HG03066 (cell line): ENCODE data around the gene PCDHGA2.
"Not testable (repeated sequence)": the region's sequence is repeated elsewhere in the genome, so short reads cannot be mapped to it uniquely, and the experiment has no call there.

ENCODE experiments used
- ATAC-seq: cut with Tn5 transposase; IDR thresholded peaks from one replicate; pipeline ENCODE4 v1.9.1; 2021; ENCODE audit warnings: low read depth; ENCODE audit not compliant: unreplicated experiment

Gene PCDHGA2

DNA sequence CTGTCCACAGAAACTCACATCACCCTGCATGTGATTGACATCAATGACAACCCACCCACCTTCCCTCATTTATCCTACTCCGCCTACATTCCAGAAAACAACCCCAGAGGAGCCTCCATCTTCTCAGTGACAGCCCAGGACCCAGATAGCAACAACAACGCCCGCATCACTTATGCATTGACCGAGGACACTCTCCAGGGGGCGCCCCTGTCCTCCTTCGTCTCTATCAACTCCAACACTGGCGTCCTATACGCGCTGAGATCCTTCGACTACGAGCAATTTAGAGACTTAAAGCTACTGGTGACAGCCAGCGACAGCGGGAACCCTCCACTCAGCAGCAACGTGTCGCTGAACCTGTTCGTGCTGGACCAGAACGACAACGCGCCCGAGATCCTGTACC is 6.8 kb downstream of the PCDHGA2 start:
- no peak for ATAC-seq

DNA sequence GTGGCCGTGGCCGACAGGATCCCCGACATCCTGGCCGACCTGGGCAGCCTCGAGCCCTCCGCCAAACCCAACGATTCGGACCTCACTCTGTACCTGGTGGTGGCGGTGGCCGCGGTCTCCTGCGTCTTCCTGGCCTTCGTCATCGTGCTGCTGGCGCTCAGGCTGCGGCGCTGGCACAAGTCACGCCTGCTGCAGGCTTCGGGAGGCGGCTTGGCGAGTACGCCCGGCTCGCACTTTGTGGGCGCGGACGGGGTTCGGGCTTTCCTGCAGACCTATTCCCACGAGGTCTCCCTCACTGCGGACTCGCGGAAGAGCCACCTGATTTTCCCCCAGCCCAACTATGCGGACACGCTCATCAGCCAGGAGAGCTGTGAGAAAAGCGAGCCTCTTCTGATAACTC is 7.5 kb downstream of the PCDHGA2 start:
- not testable (repeated sequence) for ATAC-seq

DNA sequence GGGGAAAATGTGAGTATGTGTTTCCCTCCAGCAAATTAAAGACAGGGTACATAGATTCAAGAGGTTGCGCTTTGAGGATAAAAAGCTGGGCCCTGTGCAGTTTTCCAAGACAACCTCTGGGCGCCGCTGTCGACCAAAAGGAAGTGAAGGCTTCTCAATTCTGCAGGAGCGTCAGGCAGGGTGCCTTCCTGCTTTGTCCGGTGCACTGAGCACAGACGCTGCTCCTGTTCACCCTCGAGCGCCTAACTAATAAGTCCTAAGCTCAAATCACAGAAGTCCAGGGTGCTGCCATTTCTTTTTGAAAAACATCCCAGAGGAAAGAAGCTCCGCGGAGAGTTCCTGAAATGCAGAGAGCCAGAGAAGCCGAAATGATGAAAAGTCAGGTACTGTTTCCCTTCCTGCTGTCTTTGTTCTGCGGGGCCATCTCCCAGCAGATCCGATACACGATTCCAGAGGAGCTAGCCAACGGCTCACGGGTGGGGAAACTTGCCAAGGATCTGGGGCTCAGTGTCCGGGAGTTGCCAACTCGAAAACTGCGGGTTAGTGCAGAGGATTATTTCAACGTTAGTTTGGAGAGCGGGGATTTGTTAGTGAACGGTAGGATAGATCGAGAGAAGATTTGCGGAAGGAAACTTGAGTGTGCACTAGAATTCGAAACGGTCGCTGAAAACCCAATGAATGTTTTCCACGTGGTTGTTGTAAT is 11.5 kb downstream of the PCDHGA2 start, which contains the start of gene PCDHGB1:
PCDHGB1 (plus strand) TSS at position 183 of the 703 bp plus-strand sequence; CDS start at position 345, 162 bp downstream.
- no peak for ATAC-seq

DNA sequence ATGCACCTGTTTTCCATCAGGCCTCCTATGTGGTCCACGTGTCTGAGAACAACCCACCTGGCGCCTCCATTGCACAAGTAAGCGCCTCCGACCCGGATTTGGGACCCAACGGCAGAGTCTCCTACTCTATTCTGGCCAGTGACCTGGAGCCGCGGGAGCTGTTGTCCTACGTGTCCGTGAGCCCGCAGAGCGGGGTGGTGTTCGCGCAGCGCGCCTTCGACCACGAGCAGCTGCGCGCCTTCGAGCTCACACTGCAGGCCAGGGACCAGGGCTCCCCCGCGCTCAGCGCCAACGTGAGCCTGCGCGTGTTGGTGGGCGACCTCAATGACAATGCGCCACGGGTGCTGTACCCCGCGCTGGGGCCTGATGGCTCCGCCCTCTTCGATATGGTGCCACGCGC is 13.0 kb downstream of the PCDHGA2 start:
- ATAC-seq: no peak

DNA sequence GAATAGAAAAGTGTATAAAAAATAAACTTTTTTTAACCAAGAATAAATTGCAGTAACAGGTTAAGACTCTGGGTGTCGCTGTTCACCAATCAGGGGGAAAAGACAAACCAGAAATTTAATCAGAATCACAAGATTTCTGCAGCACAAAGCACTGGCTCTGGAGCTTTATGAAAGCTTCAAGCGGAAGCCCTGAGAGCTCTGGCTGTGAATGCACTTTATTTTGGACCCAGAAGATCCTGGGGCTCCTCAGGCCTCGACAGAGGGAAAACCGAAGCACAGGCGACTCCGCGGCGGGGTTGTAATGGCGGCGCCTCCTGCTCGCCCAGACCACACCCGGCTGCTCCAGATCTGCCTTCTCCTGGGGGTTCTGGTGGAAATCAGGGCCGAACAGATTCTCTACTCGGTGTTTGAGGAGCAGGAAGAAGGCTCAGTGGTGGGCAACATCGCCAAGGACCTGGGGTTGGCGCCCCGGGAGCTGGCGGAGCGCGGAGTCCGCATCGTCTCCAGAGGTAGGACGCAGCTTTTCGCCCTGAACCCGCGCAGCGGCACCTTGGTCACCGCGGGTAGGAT is 16.4 kb downstream of the PCDHGA2 start, which contains the start of gene PCDHGA4:
PCDHGA4 (plus strand) TSS at position 122 of the 570 bp plus-strand sequence; CDS start at position 209, 87 bp downstream.
- ATAC-seq: no peak

DNA sequence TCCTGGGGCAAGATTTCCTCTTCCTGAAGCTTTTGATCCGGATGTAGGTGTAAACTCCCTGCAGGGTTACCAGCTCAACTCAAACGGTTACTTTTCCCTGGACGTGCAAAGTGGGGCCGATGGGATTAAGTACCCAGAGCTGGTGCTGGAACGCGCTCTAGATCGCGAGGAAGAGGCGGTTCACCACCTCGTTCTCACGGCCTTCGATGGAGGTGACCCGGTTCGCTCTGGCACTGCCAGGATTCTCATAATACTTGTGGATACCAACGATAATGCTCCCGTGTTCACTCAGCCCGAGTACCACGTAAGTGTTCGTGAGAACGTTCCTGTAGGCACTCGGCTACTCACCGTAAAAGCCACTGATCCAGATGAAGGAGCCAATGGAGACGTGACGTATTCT is 17.1 kb downstream of the PCDHGA2 start:
- no peak for ATAC-seq

DNA sequence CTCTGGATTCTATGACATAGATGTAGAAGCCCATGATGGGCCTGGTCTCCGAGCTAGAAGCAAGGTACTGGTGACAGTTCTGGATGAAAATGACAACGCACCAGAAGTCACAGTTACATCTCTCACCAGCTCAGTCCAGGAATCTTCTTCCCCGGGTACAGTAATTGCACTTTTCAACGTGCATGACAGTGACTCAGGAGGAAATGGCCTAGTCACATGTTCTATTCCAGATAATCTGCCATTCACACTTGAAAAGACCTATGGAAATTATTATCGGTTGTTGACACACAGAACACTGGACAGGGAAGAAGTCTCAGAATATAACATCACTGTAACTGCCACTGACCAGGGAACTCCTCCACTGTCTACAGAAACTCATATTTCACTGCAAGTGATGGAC is 17.6 kb downstream of the PCDHGA2 start:
- ATAC-seq: no peak

DNA sequence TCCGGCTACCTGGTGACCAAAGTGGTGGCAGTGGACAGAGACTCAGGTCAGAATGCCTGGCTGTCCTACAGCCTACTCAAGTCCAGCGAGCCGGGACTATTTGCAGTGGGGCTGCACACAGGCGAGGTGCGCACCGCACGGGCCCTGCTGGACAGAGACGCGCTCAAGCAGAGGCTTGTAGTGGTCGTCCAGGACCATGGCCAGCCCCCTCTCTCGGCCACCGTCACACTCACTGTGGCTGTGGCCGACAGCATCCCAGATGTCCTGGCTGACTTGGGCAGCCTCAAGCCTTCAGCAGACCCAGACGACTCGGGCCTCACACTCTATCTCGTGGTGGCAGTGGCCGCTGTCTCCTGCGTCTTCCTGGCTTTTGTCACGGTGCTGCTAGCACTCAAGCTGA is 18.4 kb downstream of the PCDHGA2 start:
- no peak for ATAC-seq

DNA sequence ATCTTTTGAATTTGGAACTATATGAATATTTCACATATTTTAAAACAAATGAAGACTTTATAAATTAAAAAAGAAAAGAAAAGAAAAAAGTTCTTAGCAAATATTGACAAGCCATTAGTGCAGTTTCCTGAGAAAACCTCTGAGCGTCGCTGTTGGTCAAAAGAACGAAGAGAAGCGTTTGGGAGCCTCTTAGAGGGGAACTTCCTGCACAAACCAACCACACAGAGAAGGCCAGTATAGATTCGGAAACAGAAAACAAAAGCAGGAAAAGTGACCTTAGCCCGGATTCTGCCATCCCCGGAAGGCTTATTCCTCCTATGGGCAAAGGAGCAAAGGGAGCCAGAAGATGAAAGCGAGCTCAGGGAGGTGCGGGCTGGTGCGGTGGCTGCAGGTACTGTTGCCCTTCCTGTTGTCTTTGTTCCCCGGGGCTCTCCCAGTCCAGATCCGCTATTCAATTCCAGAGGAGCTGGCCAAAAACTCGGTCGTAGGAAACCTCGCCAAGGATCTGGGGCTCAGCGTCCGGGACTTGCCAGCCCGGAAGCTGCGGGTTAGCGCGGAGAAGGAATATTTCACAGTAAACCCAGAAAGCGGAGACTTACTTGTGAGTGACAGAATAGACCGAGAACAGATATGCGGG is 21.3 kb downstream of the PCDHGA2 start, which contains the start of gene PCDHGB2:
PCDHGB2 (plus strand) TSS at position 205 of the 637 bp plus-strand sequence; CDS start at position 347, 142 bp downstream.
- ATAC-seq: peak; percentile 64

DNA sequence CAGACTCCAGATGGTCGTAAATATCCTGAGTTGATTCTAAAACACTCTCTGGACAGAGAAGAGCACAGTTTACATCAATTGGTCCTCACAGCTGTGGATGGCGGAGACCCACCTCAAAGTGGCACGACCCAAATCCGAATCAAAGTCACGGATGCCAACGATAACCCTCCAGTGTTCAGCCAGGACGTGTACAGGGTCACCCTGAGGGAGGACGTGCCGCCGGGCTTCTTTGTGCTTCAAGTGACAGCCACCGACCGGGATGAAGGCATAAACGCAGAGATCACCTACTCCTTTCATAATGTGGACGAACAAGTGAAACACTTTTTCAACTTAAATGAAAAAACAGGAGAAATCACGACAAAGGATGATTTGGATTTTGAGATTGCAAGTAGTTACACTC is 22.1 kb downstream of the PCDHGA2 start:
- no peak for ATAC-seq

DNA sequence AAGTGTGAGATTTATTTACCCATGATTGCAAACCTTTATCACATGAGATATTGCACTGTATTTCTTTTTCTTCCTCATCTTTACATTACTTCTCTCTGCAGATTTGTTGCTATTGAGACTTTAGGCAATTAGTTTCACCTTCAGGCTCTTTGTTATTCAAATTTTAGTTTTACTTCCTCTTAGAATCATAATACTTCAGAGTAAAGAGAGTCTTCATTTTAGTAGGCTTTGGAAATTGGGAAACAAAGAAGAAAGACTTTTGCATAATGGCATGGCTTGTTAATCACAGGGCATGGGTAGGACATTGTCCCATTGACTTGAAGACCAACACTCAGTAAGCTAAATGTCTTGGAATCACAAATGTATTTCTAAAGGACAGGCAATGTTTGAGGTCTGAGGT is 24.2 kb downstream of the PCDHGA2 start:
- no peak for ATAC-seq

DNA sequence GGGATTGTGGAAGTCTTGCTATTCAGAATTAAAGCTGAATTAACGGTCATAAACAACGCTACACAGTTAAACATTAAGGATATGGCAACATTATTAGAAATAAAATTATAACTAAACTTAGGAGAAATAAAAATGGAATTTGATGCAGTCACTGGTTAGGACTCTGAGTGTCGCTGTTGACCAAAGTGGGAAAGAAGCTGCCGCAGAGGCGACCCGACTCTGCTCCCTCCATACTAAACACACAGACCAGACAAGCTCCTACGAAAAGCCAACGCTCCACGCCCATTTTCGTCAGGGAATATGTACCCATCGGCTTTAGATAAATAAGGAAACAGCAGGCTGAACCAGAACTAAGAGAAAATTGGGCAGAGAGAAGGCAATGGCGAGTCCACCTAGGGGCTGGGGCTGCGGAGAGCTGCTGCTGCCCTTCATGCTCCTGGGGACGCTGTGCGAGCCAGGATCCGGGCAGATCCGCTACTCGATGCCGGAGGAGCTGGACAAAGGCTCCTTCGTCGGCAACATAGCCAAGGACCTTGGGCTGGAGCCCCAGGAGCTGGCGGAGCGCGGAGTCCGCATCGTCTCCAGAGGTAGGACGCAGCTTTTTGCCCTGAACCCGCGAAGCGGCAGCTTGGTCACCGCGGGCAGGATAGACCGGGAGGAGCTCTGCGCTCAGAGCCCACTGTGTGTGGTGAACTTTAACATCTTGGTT is 25.5 kb downstream of the PCDHGA2 start, which contains the start of gene PCDHGA5:
PCDHGA5 (plus strand) TSS at position 211 of the 709 bp plus-strand sequence; CDS start at position 380, 169 bp downstream.
- no peak for ATAC-seq

DNA sequence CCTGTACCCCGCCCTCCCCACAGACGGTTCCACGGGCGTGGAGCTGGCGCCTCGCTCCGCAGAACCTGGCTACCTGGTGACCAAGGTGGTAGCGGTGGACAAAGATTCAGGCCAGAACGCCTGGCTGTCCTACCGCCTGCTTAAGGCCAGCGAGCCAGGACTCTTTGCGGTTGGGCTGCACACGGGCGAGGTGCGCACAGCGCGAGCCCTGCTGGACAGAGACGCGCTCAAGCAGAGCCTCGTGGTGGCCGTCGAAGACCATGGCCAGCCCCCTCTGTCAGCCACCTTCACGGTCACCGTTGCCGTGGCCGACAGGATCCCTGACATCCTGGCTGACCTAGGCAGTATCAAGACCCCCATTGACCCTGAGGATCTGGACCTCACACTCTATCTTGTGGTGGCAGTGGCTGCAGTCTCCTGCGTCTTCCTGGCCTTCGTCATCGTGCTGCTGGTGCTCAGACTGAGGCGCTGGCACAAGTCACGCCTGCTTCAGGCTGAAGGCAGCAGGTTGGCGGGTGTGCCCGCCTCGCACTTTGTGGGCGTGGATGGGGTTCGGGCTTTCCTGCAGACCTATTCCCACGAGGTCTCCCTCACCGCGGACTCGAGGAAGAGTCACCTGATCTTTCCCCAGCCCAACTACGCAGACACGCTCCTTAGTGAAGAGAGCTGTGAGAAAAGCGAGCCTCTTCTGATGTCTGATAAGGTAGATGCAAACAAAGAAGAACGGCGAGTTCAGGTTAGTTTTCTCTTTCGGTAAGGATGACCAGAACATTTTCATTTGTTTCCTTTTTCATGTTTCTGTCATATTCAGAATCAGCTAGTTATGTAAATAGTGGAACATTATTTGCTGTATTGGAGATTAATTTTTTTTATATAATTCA is 27.7 kb downstream of the PCDHGA2 start:
- no peak for ATAC-seq

DNA sequence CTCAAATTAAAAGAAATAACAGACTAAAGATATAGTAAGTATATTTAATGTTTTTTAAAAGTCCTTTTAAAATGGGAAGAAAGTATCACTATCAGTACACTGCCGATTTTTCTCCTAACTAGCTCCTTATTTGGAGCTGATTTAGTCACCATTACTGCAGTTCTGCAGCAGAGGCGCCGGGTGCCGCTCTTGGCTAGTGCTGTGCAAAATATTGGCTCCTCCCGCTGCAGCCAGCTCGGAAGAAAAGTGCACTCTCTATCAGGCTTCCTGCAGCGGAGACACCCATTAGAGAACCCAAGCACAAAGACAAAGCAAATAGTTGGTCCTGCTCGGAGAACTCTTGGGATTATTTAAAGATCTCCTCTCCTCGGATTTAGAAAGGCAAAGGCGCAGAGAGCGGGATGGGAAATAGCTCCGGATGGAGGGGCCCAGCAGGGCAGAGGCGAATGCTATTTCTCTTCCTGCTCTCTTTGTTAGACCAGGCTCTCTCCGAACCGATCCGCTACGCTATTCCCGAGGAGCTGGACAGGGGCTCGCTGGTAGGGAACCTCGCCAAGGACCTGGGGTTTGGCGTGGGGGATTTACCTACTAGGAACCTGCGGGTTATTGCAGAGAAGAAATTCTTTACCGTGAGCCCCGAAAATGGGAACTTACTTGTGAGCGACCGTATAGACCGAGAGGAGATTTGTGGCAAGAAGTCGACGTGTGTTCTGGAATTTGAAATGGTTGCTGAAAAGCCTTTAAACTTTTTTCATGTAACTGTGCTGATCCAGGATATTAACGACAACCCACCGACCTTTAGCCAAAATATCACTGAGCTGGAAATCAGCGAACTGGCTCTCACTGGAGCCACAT is 31.7 kb downstream of the PCDHGA2 start, which contains the start of gene PCDHGB3:
PCDHGB3 (plus strand) TSS at position 249 of the 855 bp plus-strand sequence; CDS start at position 402, 153 bp downstream.
- no peak for ATAC-seq

DNA sequence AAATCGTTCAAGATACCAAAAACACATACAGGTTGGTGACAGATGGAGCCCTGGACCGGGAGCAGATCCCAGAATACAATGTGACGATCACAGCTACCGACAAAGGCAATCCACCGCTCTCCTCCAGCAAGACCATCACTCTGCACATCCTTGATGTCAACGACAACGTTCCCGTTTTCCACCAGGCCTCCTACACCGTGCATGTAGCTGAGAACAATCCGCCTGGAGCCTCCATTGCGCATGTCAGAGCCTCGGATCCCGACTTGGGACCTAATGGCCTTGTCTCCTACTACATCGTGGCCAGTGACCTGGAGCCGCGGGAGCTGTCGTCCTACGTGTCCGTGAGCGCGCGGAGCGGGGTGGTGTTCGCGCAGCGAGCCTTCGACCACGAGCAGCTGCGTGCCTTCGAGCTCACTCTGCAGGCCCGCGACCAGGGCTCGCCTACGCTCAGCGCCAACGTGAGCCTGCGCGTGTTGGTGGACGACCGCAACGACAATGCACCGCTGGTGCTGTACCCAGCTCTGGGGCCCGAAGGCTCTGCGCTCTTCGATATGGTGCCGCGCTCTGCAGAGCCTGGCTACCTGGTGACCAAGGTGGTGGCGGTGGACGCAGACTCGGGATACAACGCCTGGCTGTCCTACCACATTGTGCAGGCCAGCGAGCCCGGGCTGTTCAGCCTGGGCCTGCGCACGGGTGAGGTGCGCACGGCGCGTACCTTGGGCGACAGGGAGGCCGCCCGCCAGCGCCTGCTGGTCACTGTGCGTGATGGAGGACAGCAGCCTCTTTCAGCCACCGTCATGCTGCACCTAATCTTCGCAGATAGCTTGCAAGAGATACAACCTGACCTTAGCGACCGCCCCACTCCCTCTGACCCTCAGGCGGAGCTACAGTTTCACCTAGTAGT is 33.3 kb downstream of the PCDHGA2 start:
- ATAC-seq: no peak

DNA sequence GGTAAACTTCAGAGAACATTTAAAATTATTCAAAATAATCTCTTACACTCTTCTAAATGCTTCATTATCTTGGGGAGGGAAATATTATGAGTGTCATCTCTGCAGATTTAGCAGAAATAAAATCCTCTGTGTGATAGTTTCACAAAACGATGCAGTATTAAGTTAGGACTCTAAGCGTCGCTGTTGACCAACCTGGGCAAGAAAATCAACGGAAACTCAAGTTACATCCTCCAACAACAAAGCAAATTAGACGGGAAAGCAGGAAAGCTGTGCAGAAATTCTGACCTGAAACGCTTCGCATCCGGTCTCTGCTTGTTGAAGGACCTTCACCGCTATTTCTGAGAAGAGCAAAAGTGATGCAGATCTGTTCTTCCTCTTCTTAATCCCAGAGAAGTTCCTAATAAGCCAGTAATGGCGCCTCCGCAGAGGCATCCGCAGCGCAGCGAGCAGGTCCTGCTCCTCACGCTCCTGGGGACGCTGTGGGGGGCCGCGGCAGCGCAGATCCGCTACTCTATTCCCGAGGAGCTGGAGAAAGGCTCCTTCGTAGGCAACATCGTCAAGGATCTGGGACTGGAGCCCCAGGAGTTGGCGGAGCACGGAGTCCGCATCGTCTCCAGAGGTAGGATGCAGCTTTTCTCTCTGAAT is 35.2 kb downstream of the PCDHGA2 start, which contains the start of gene PCDHGA6:
PCDHGA6 (plus strand) TSS at position 219 of the 645 bp plus-strand sequence; CDS start at position 412, 193 bp downstream.
- ATAC-seq: no peak

DNA sequence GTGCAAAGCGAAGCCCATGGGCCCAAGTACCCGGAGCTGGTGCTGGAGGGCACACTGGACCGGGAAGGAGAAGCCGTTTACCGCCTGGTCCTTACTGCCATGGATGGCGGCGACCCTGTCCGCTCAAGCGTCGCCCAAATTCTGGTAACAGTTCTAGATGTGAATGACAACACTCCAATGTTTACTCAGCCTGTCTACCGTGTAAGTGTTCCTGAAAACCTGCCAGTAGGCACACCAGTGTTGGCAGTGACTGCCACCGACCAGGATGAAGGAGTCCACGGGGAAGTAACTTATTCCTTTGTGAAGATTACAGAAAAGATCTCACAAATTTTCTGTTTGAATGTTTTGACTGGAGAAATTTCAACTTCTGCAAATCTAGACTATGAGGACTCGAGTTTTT is 36.1 kb downstream of the PCDHGA2 start:
- no peak for ATAC-seq
